Skeletal muscle satellite cell (primary cell): Measurements from ENCODE around the gene SAMD15.

Experiments
- H3K27me3 ChIP-seq: 2 replicates; pipeline ENCODE4 v1.7.0; 2013; ENCODE audit warnings: low read length; ENCODE audit not compliant: control insufficient read depth, insufficient read depth
- H3K36me3 ChIP-seq: 2 replicates; pipeline ENCODE4 v1.7.0; 2013; ENCODE audit warnings: mild to moderate bottlenecking, control low read depth, low read length; ENCODE audit not compliant: insufficient read depth
- H3K4me1 ChIP-seq: 2 replicates; pipeline ENCODE4 v1.7.0; 2013; ENCODE audit warnings: low read length; ENCODE audit not compliant: control insufficient read depth, insufficient read depth
- H3K4me2 ChIP-seq: 2 replicates; pipeline ENCODE4 v1.7.0; 2013; ENCODE audit warnings: mild to moderate bottlenecking, low read length
- H3K4me3 ChIP-seq: 2 replicates; pipeline ENCODE4 v1.7.0; 2013; ENCODE audit warnings: low read length
- H3K9ac ChIP-seq: 2 replicates; pipeline ENCODE4 v1.7.0; 2013; ENCODE audit warnings: mild to moderate bottlenecking, low read depth, low read length, moderate library complexity
- H3K9me3 ChIP-seq: replicated peaks from 2 replicates; pipeline ENCODE4 v1.7.0; 2013; ENCODE audit warnings: mild to moderate bottlenecking, control low read depth, low read length

SAMD15 gene

DNA sequence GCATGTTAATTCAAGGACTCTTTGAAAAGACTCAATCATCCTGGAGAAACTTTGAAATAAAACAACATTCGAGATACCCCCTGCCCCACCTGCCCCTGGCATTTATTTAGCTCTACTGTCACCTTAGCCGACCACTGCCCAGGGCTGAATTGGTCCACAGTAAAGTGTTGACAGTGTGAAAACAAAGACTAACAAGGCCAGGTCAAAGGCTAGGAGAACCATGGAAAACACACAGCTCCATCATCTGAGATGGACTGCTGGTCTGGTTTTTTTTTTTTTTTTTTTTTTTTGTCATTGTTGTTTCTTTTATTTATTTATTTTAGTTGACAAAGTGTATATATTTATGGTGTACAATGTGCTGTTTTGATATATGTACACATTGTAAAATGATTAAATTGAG lies 30.7 kb upstream of the SAMD15 start:
- H3K4me1 ChIP-seq: no peaks in the 10 kb centered on the region
- H3K9ac ChIP-seq: no peak overlapping the region
- H3K27me3 ChIP-seq: no peaks in the 10 kb centered on the region
- H3K36me3 ChIP-seq: no peaks in the 10 kb centered on the region
- no peak overlapping the region for H3K4me2 ChIP-seq
- H3K9me3 ChIP-seq: no peaks in the 10 kb centered on the region
- H3K4me3 ChIP-seq: no peak overlapping the region

GRCh38 chr14:77347751-77348150 lies 29.4 kb upstream of the SAMD15 start:
- H3K4me3 ChIP-seq: no peak overlapping the region
- H3K27me3 ChIP-seq: no peaks in the 10 kb centered on the region
- no peak overlapping the region for H3K9ac ChIP-seq
- H3K4me2 ChIP-seq: no peak overlapping the region
- no peaks in the 10 kb centered on the region for H3K4me1 ChIP-seq
- H3K9me3 ChIP-seq: no peaks in the 10 kb centered on the region
- H3K36me3 ChIP-seq: no peaks in the 10 kb centered on the region

DNA sequence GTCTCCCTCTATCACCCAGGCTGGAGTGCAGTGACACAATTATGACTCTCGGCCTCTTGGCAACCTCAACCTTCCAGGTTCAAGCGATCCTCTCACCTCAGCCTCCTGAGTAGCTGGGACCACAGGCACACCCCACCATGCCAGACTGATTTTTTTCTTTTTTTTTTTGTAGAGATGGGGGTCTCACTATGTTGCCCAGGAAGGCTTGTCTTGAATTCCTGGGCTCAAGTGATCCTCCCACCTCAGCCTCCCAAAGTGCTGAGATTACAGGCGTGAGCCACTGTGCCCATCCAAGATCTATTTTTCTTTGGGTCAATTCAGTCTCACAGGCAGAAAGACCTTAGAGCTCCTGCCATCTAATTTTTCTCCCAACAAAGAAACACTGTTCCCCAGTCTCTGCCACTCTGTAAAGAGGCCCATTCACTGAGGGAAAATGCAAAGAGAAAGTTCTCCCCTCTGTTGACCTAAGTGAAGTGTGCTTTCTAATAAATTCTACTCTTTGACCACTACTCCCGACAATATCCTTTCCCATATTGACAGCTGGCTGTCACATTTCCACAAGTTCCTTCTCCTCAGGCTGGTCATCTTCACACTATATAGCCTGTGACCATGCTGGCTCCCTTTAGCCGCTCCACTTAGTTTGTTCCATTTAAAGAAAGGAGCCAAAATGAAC lies 23.6 kb upstream of the SAMD15 start:
- Histone ChIP-seq H3K36me3 (no peaks in the 10 kb centered on the region), H3K4me1 (no peaks in the 10 kb centered on the region), H3K9ac (no peak overlapping the region), H3K4me2 (no peak overlapping the region), H3K27me3 (no peaks in the 10 kb centered on the region), H3K4me3 (no peak overlapping the region), H3K9me3 (no peaks in the 10 kb centered on the region)

DNA sequence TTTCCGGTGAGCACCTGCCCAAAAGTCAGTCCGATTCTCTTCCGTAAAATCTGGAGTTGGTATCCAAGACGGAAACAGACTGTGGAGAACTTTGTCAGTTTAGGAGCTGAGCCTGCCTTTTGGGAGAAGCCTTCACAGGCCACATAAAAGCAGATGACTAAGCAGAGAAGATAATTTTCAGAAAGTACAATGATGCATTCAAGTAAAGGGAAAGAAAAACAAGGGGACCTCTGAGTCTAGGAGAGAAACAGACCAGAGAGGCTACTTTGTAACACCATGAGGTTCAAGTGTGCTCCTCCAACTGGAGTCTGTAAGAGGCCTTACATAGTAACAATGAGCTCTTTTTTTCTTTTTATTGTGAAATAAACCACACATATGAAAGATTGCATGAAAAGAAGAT lies 21.4 kb upstream of the SAMD15 start:
- Histone ChIP-seq H3K4me2 (no peak overlapping the region), H3K9ac (no peak overlapping the region), H3K4me3 (no peak overlapping the region), H3K4me1 (no peaks in the 10 kb centered on the region), H3K36me3 (no peaks in the 10 kb centered on the region), H3K27me3 (no peaks in the 10 kb centered on the region), H3K9me3 (no peaks in the 10 kb centered on the region)

DNA sequence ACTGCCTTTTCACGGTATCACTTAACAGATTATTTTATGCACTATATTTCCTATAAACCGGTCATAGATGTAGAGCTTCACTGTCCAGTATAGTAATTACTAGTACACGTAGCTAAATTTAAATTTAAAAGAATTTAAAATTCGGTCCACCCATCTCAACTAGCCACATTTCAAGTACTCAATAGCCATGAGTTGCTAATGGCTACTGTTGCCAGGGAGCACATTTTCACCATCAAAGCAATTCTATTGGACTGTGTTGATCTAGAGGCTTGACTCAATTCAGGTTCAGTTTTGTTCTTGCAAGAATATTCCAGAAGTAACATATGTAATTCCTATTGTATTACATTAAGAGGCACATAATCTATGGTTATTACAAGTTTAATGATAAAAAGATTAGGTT lies 20.3 kb upstream of the SAMD15 start:
- Histone ChIP-seq H3K4me3 (no peak overlapping the region), H3K9ac (no peak overlapping the region), H3K9me3 (no peaks in the 10 kb centered on the region), H3K4me2 (no peak overlapping the region), H3K36me3 (no peaks in the 10 kb centered on the region), H3K27me3 (no peaks in the 10 kb centered on the region), H3K4me1 (no peaks in the 10 kb centered on the region)

DNA sequence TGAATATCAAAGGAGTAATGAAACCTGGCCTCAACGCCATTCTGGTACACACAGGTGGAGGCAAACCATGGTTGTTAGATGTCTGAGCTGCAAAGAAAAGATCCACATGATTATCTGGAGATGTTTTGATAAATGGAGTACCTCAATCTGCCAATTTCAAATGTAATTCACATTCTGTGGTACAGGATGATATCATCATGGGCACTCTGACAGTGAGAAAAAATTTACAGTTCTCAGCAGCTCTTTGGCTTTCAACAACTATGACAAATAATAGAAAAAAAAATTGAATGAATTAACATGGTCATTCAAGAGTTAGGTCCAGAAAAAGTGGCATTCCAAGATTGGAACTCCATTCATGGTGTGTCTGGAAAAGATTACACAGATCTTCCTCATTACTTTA lies 17.6 kb upstream of the SAMD15 start:
- no peaks in the 10 kb centered on the region for H3K9me3 ChIP-seq
- no peak overlapping the region for H3K9ac ChIP-seq
- no peak overlapping the region for H3K4me2 ChIP-seq
- no peaks in the 10 kb centered on the region for H3K36me3 ChIP-seq
- H3K4me3 ChIP-seq: no peak overlapping the region
- no peaks in the 10 kb centered on the region for H3K27me3 ChIP-seq
- H3K4me1 ChIP-seq: no peaks in the 10 kb centered on the region

GRCh38 chr14:77364146-77364545 lies 13.0 kb upstream of the SAMD15 start:
- Histone ChIP-seq H3K4me1 (no peaks in the 10 kb centered on the region), H3K9ac (no peak overlapping the region), H3K4me3 (no peak overlapping the region), H3K36me3 (no peaks in the 10 kb centered on the region), H3K27me3 (no peaks in the 10 kb centered on the region), H3K4me2 (no peak overlapping the region), H3K9me3 (no peaks in the 10 kb centered on the region)

GRCh38 chr14:77369285-77369684 lies 7.9 kb upstream of the SAMD15 start:
- no peaks in the 10 kb centered on the region for H3K27me3 ChIP-seq
- H3K9me3 ChIP-seq: no peaks in the 10 kb centered on the region
- H3K4me3 ChIP-seq: no peak overlapping the region
- no peak overlapping the region for H3K9ac ChIP-seq
- peaks cover 14% of the 10 kb centered on the region for H3K4me1 ChIP-seq
- no peak overlapping the region for H3K4me2 ChIP-seq
- H3K36me3 ChIP-seq: no peaks in the 10 kb centered on the region

DNA sequence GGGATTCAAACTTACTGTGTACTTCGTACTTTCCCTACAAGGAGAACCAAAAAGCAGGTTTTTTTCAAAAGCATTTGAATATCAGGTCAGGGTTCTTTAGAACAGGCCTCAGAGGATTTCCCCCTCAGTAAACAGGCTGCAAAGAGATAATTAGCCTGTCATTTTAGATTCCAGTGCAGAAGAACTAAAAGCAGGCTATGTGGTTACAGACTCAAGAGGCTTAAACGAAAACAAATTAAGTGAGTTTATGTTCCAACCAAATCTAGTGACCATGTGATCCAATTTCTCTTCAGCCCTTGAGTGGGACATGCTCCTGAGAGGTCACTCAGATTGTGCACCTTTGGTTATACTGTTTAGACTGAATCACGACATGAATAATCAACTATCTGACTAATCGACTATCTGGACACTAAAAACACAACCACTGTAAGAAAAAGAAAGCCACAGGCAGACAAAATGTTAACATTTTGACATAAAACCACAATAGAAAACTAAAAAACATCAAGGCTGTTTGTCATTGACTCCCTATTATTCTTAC lies 4.8 kb upstream of the SAMD15 start:
- H3K27me3 ChIP-seq: no peaks in the 10 kb centered on the region
- no peaks in the 10 kb centered on the region for H3K9me3 ChIP-seq
- no peaks in the 10 kb centered on the region for H3K36me3 ChIP-seq
- peaks cover 23% of the 10 kb centered on the region for H3K4me1 ChIP-seq
- H3K4me2 ChIP-seq: peak overlapping the region; percentile 23
- no peak overlapping the region for H3K4me3 ChIP-seq
- no peak overlapping the region for H3K9ac ChIP-seq

DNA sequence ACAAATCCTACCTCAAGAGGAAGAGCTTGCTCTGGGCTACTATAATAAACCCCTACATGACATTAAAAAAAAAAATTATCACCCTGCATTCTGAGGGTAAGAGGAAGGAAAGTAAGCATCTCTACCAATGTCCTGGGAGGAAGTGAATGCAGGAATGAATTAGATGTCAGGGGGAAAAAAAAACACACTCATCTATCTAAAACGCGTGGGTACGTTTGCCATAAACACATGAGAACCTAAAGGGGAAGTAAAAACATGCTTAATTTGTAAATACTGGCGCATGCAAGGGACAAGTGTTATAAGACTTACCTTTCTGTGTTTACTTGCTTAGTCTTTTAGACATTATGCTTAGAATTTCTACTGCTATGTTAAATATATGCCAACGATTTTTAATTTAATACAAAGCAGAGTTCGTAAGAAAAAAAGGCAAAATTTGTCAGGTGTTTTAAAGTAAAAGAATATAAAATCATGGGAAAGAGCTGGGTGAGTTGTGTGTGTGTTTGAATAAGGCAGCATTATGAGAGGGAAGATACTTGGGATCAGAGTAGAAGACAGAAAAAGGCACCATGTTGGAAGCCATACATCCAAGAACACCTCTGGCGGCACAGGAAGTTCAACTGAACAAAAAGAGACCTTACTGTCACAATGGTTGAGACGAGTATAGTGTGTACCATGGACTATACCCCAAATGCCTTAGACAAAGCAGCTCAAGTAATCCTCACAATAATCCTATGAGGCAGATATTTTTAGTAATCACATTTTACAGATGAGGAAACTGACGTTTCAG lies 1.8 kb upstream of the SAMD15 start:
- Histone ChIP-seq H3K27me3 (no peaks in the 10 kb centered on the region), H3K4me1 (peaks cover 25% of the 10 kb centered on the region), H3K9me3 (no peaks in the 10 kb centered on the region), H3K36me3 (no peaks in the 10 kb centered on the region), H3K4me2 (peak overlapping the region; percentile 98), H3K9ac (peak overlapping the region; percentile 95), H3K4me3 (no peak overlapping the region)

DNA sequence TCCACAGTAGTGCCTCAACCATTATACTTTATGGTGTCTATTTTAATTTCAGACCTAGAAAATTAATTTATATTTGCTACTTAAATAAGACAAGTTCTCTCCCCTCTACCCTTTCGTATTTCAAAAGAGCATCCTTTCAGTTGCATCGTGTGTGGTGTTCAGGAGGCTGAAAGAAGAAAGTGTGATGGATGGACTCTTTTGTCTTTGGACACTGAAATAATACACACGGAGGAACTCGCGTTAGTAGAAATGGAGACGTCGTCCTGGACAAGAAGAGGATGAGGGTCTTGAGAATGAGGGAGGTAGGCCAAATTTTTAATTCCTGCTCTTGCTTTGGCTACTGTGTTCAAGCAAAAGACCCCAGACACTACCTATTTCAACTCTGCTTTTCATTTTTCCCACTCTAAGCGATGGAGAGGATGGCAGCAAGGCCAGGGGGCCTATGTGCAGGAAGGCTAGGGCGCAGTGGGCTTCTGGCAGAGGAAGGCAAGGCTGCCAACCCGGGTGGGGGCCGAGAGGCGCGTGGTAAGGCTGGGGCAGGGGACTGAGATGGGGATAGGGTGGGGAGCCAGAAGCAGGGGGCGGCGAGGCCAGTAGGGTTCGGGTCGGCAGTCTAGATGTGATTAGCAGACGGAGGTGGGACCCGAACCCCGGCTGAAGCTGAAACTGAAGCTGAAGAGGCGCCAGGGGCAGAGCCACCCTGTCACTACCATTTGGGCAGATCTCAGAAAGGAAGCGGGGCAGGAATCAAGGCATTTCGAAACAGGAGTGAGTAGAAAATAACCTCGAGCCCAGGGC lies 1.0 kb upstream of the SAMD15 start:
- H3K4me2 ChIP-seq: peak overlapping the region; percentile 98
- peak overlapping the region; percentile 95 for H3K9ac ChIP-seq
- H3K4me3 ChIP-seq: peak overlapping the region; percentile 99
- H3K36me3 ChIP-seq: no peaks in the 10 kb centered on the region
- no peaks in the 10 kb centered on the region for H3K27me3 ChIP-seq
- no peaks in the 10 kb centered on the region for H3K9me3 ChIP-seq
- peaks cover 25% of the 10 kb centered on the region for H3K4me1 ChIP-seq
